ENCODE measurements around the gene EGR1. TPM values are rescaled to one million over a fixed set of nuclear protein-coding genes. Genes with fewer than 3 reads are reported as not detected.
A peak's percentile ranks its signal among the peaks of the same experiment; 100 is the strongest.
"Not testable (repeated sequence)": the region's sequence is repeated elsewhere in the genome, so short reads cannot be mapped to it uniquely, and the experiment has no call there.

EGR1 gene
- total RNA-seq, 6 donors from 2014 or later = 14.7 to 222 (median 64.2) TPM

GRCh38 chr5:138470322-138471051, 5.2 kb downstream of the EGR1 start:
- Histone ChIP-seq H3K4me1 (peaks cover 21 to 31% (median 27%) of the 10 kb centered on the region in 4 donors), H3K27ac (no peak overlapping the region), H3K27me3 (no peaks in the 10 kb centered on the region), H3K4me3 (no peak overlapping the region), H3K36me3 (peaks cover 0 to 17% (median 8%) of the 10 kb centered on the region in 4 donors), H3K9me3 (no peaks in the 10 kb centered on the region)
- WGBS, 2 donors = 88 to 92% methylated on average over 3 of the region's 3 CpGs
- ATAC-seq (ENCODE audit: low FRiP score in 2 of 2) = peak; percentile 5 to 34
- no peak for DNase-seq
- TF ChIP-seq CTCF (IDR thresholded peaks at IDR 0.05) = no peak
- no peak for TF ChIP-seq EP300 (IDR thresholded peaks at IDR 0.05)
- TF ChIP-seq POLR2AphosphoS5 (IDR thresholded peaks at IDR 0.05) = no peak
- peak in 1 of 4 donors; percentile 41 for TF ChIP-seq POLR2A (IDR thresholded peaks at IDR 0.05)

GRCh38 chr5:138471052-138471361, 5.7 kb downstream of the EGR1 start:
- DNase-seq = no peak
- Histone ChIP-seq H3K4me3 (no peak overlapping the region), H3K27ac (no peak overlapping the region), H3K36me3 (peaks cover 0 to 17% (median 8%) of the 10 kb centered on the region in 4 donors), H3K4me1 (peaks cover 18 to 25% (median 23%) of the 10 kb centered on the region in 4 donors), H3K27me3 (no peaks in the 10 kb centered on the region), H3K9me3 (no peaks in the 10 kb centered on the region)
- 85 to 87% methylated on average over 2 of the region's 2 CpGs for WGBS, 2 donors
- TF ChIP-seq POLR2AphosphoS5 (IDR thresholded peaks at IDR 0.05) = no peak
- no peak for TF ChIP-seq POLR2A (IDR thresholded peaks at IDR 0.05)
- TF ChIP-seq EP300 (IDR thresholded peaks at IDR 0.05) = no peak
- no peak for TF ChIP-seq CTCF (IDR thresholded peaks at IDR 0.05)
- ATAC-seq (ENCODE audit: low FRiP score in 2 of 2) = peak in 1 of 2 donors; percentile 1

GRCh38 chr5:138472353-138472752, 7.1 kb downstream of the EGR1 start:
- Histone ChIP-seq H3K36me3 (peaks cover 0 to 10% (median 4%) of the 10 kb centered on the region in 4 donors), H3K4me1 (peaks cover 4 to 12% (median 9%) of the 10 kb centered on the region in 4 donors), H3K27me3 (no peaks in the 10 kb centered on the region), H3K4me3 (no peak overlapping the region), H3K9me3 (no peaks in the 10 kb centered on the region), H3K27ac (no peak overlapping the region)
- DNase-seq (no peak), ATAC-seq (ENCODE audit: low FRiP score in 2 of 2) (no peak)
- TF ChIP-seq CTCF (IDR thresholded peaks at IDR 0.05) = no peak
- no peak for TF ChIP-seq POLR2AphosphoS5 (IDR thresholded peaks at IDR 0.05)
- WGBS, 2 donors = 44 to 45% methylated on average over 6 of the region's 6 CpGs

- H3K36me3 ChIP-seq; DNase-seq; H3K27me3 ChIP-seq; H3K4me3 ChIP-seq; H3K27ac ChIP-seq; ATAC-seq (ENCODE audit: low FRiP score in 2 of 2); H3K9me3 ChIP-seq; H3K4me1 ChIP-seq: not testable (repeated sequence)
- 92% methylated on average over 5 of the region's 5 CpGs for WGBS, 2 donors
These were observed 7.9 kb downstream of the EGR1 start for GRCh38 chr5:138473151-138473550.

- Histone ChIP-seq H3K4me1 (no peaks in the 10 kb centered on the region), H3K9me3 (no peaks in the 10 kb centered on the region), H3K27ac (no peak overlapping the region), H3K36me3 (no peaks in the 10 kb centered on the region), H3K27me3 (no peaks in the 10 kb centered on the region), H3K4me3 (no peak overlapping the region)
- DNase-seq = no peak
- no peak for TF ChIP-seq POLR2AphosphoS5 (IDR thresholded peaks at IDR 0.05)
- TF ChIP-seq EP300 (IDR thresholded peaks at IDR 0.05) = no peak
- TF ChIP-seq POLR2A (IDR thresholded peaks at IDR 0.05) = no peak
- no peak for TF ChIP-seq CTCF (IDR thresholded peaks at IDR 0.05)
- WGBS, 2 donors = 90 to 92% methylated on average over 7 of the region's 7 CpGs
- ATAC-seq (ENCODE audit: low FRiP score in 2 of 2) = no peak
These were observed 11.6 kb downstream of the EGR1 start for GRCh38 chr5:138476918-138477317.
